B cell (primary cell): ENCODE results near the gene HHAT. TPM values are rescaled to one million over a fixed set of nuclear protein-coding genes. Genes with fewer than 3 reads are reported as not detected.

Source experiments
- ATAC-seq: fragments of 200-7000 bp; cut with Tn5 transposase; one replicate; pipeline ENCODE4 v1.10.0; 2021; ENCODE audit warnings: low read depth, mild to moderate bottlenecking, moderate number of reproducible peaks, moderate library complexity
- CTCF ChIA-PET: fragments of 350-600 bp; sonication (Branson Sonifier 250); formaldehyde crosslinking; loops from one replicate; lab custom pipeline; 2021; ENCODE audit warnings: antibody characterized with exemption, inconsistent platforms; lab: Charles Lee
- POLR2A ChIA-PET: fragments of 350-600 bp; sonication (Branson Sonifier 250); formaldehyde crosslinking; loops from one replicate; lab custom pipeline; 2021; ENCODE audit warnings: antibody characterized with exemption; lab: Charles Lee
- DNase-seq: peaks from one replicate; pipeline ENCODE4 v3.0.0; 2013
- H2AFZ ChIP-seq: 2 replicates; pipeline ENCODE4 v1.6.1; 2012; ENCODE audit warnings: mild to moderate bottlenecking, low read depth, low read length; ENCODE audit not compliant: insufficient read depth, poor library complexity, severe bottlenecking
- H3K27ac ChIP-seq, 2 donors: 1 replicate in 1 of 2; 2 replicates in 1 of 2; pipeline ENCODE4 v1.5.1; 2012 to 2013; ENCODE audit warnings: low read length in 2 of 2, mild to moderate bottlenecking in 2 of 2, moderate library complexity in 1 of 2
- H3K27me3 ChIP-seq, 4 experiments: fragments of 200-600 bp in 1 of 4; sonication (generic) in 1 of 4; replicated peaks in 1 of 4; 1 replicate in 2 of 4; 2 replicates in 2 of 4; pipeline versions ENCODE4 v1.6.1 to v1.7.0; 2013 to 2016; ENCODE audit warnings: low read length in 3 of 4, mild to moderate bottlenecking in 2 of 4, mixed read lengths in 1 of 4, moderate library complexity in 1 of 4; ENCODE audit not compliant: insufficient read depth in 4 of 4, control insufficient read depth in 3 of 4; ENCODE audit errors: control extremely low read depth in 1 of 4
- H3K36me3 ChIP-seq, 2 experiments: replicated peaks in 1 of 2; 1 replicate in 1 of 2; 2 replicates in 1 of 2; pipeline versions ENCODE4 v1.6.1 to v1.7.1; 2013; ENCODE audit warnings: low read length in 1 of 2; ENCODE audit not compliant: insufficient read depth in 2 of 2, control insufficient read depth in 1 of 2; ENCODE audit errors: control extremely low read depth in 1 of 2, extremely low read depth in 1 of 2
- H3K4me1 ChIP-seq, 2 donors: fragments of 200-600 bp in 1 of 2; sonication (generic) in 1 of 2; 1 replicate in 1 of 2; 2 replicates in 1 of 2; pipeline versions ENCODE4 v1.5.1 to v1.6.1; 2013 to 2017; ENCODE audit warnings: low read length in 2 of 2; ENCODE audit not compliant: control insufficient read depth in 2 of 2, insufficient read depth in 2 of 2
- H3K4me2 ChIP-seq: replicated peaks from 2 replicates; pipeline ENCODE3; 2012; ENCODE audit warnings: mild to moderate bottlenecking, low read depth, low read length; ENCODE audit not compliant: poor library complexity, severe bottlenecking
- H3K4me3 ChIP-seq, 5 experiments: fragments of 200-600 bp in 1 of 5; sonication (generic) in 1 of 5; 1 replicate in 3 of 5; 2 replicates in 2 of 5; pipeline versions ENCODE4 v1.5.1 to v1.7.0; 2011 to 2016; ENCODE audit warnings: low read length in 4 of 5, mild to moderate bottlenecking in 4 of 5, low read depth in 2 of 5, control low read depth in 1 of 5, moderate library complexity in 1 of 5; ENCODE audit not compliant: insufficient read depth in 1 of 5; ENCODE audit errors: control extremely low read depth in 1 of 5, extremely low read depth in 1 of 5
- H3K79me2 ChIP-seq: fragments of 200-600 bp; sonication (generic); one replicate; pipeline ENCODE4 v1.6.0; 2016; ENCODE audit warnings: low read length; ENCODE audit not compliant: control insufficient read depth, insufficient read depth
- H3K9ac ChIP-seq: fragments of 200-600 bp; sonication (generic); 2 replicates; pipeline ENCODE4 v1.6.1; 2017; ENCODE audit warnings: mild to moderate bottlenecking, low read length, moderate library complexity
- H3K9me3 ChIP-seq, 3 donors: one replicate each; pipeline versions ENCODE4 v1.6.1 to v1.7.1; 2013; ENCODE audit warnings: low read length in 2 of 3; ENCODE audit not compliant: control insufficient read depth in 2 of 3, insufficient read depth in 1 of 3; ENCODE audit errors: control extremely low read depth in 1 of 3
- H4K20me1 ChIP-seq: 2 replicates; pipeline ENCODE4 v1.6.0; 2012; ENCODE audit warnings: mild to moderate bottlenecking, low read length; ENCODE audit not compliant: insufficient read depth, control insufficient read depth, poor library complexity, severe bottlenecking
- H3K27ac Mint-ChIP-seq: one replicate; pipeline ENCODE4 v1.8.0; 2021; ENCODE audit warnings: mixed read lengths
- H3K27me3 Mint-ChIP-seq: one replicate; pipeline ENCODE4 v1.8.0; 2021; ENCODE audit warnings: mixed read lengths
- H3K4me1 Mint-ChIP-seq: one replicate; pipeline ENCODE4 v1.8.0; 2021; ENCODE audit warnings: mixed read lengths
- H3K4me3 Mint-ChIP-seq: one replicate; pipeline ENCODE4 v1.8.0; 2021; ENCODE audit warnings: mixed read lengths
- H3K9me3 Mint-ChIP-seq: one replicate; pipeline ENCODE4 v1.8.0; 2022; ENCODE audit warnings: mixed read lengths; ENCODE audit not compliant: insufficient read depth
- CTCF ChIP-seq: fragments of 200-600 bp; IDR thresholded peaks from one replicate; pipeline ENCODE4 v1.8.0; 2022; ENCODE audit warnings: antibody characterized with exemption, mild to moderate bottlenecking
- EZH2 ChIP-seq: IDR thresholded peaks from 2 replicates; pipeline ENCODE4 v1.6.1; 2012; ENCODE audit warnings: borderline replicate concordance, low read depth, mild to moderate bottlenecking, moderate library complexity, low read length; ENCODE audit not compliant: insufficient read depth, poor library complexity, severe bottlenecking
- WGBS: methylation state at CpG from one replicate; pipeline ENCODE4 v1.1.5; 2013; ENCODE audit warnings: missing lambda C conversion rate; ENCODE audit not compliant: insufficient coverage; 5-methylcytosine and 5-hydroxymethylcytosine counted together
- intact Hi-C: fragments of 100-400 bp; cut with micrococcal nuclease; formaldehyde crosslinking; loops from one replicate; pipeline ENCODE4 v1.10.0; 2022
- polyA plus RNA-seq: library from polyadenylated mRNA; depleted of rRNA; stranded (reverse); fragments of >200 nt; gene quantifications from 2 replicates; pipeline ENCODE4 v1.2.3, GENCODE V29; 2012
- total RNA-seq, 2 donors: library from RNA; stranded (reverse); fragments of 120-200 nt in 1 of 2; gene quantifications; 1 replicate in 1 of 2; 2 replicates in 1 of 2; pipeline versions ENCODE4 v1.2.3 to v1.2.4, GENCODE V29; 2013 to 2022

HHAT gene
- total and polyA plus RNA-seq, 2 donors (not counting 1 experiment from before 2014, with no cell fraction given), result 4.0 to 28.2 TPM

- Histone ChIP-seq H3K4me3 (no peak overlapping the region), H3K4me2 (no peak overlapping the region), H3K9me3 (no peaks in the 10 kb centered on the region), H3K4me1 (no peaks in the 10 kb centered on the region), H3K9ac (no peak overlapping the region), H3K79me2 (no peaks in the 10 kb centered on the region), H2AFZ (no peak overlapping the region), H3K27ac (no peak overlapping the region), H4K20me1 (no peaks in the 10 kb centered on the region), H3K27me3 (no peaks in the 10 kb centered on the region), H3K36me3 (no peaks in the 10 kb centered on the region)
- Mint-ChIP-seq H3K27me3 (no peaks in the 10 kb centered on the region), H3K27ac (no peak overlapping the region), H3K4me3 (no peak overlapping the region), H3K9me3 (no peaks in the 10 kb centered on the region), H3K4me1 (no peaks in the 10 kb centered on the region)
- ATAC-seq, result no peak
- CTCF ChIA-PET, result interaction anchor here (1.0 kb wide), 1 partner anchor 17 kb away, joined by 4 read pairs; no protein-coding TSS in a partner anchor
- no peak for DNase-seq
- TF ChIP-seq EZH2 (no peak), CTCF (no peak)
- intact Hi-C loops, result no loop called here
- 90% methylated on average over 2 of the region's 6 CpGs for WGBS
- POLR2A ChIA-PET, result no interaction called here
Observed at GRCh38 chr1:210482491-210482890, 153.8 kb downstream of the HHAT start.

- intact Hi-C loops, result no loop called here
- no peak for ATAC-seq
- WGBS, result no CpG with 5 or more reads among the region's 3 CpGs
- Mint-ChIP-seq H3K4me1 (no peaks in the 10 kb centered on the region), H3K27me3 (no peaks in the 10 kb centered on the region), H3K4me3 (no peak overlapping the region), H3K27ac (no peak overlapping the region), H3K9me3 (no peaks in the 10 kb centered on the region)
- Histone ChIP-seq H3K4me3 (no peak overlapping the region), H3K36me3 (no peaks in the 10 kb centered on the region), H4K20me1 (no peaks in the 10 kb centered on the region), H3K4me1 (no peaks in the 10 kb centered on the region), H3K27ac (no peak overlapping the region), H3K9me3 (no peaks in the 10 kb centered on the region), H3K4me2 (no peak overlapping the region), H3K9ac (no peak overlapping the region), H3K79me2 (no peaks in the 10 kb centered on the region), H2AFZ (no peak overlapping the region), H3K27me3 (no peaks in the 10 kb centered on the region)
- no peak for DNase-seq
- TF ChIP-seq EZH2 (no peak), CTCF (no peak)
- POLR2A ChIA-PET, result no interaction called here
- CTCF ChIA-PET, result interaction anchor here (1.0 kb wide), 1 partner anchor 16 kb away, joined by 4 read pairs; no protein-coding TSS in a partner anchor
Observed at GRCh38 chr1:210482945-210483617, 154.4 kb downstream of the HHAT start.
